GM12878 (cell line): Measurements from ENCODE around the gene SRBD1. TPM values are rescaled to one million over a fixed set of nuclear protein-coding genes. Genes with fewer than 3 reads are reported as not detected.
A peak's percentile ranks its signal among the peaks of the same experiment; 100 is the strongest.

Experiments used
- BRCA1 ChIP-seq: IDR thresholded peaks from 2 replicates; pipeline ENCODE4 v1.6.1; 2011; ENCODE audit warnings: low read depth, low read length, improper control_type of control experiment
- CEBPB ChIP-seq, 2 experiments: fragments of 150-350 bp in 1 of 2; IDR thresholded peaks; 2 replicates each; pipeline ENCODE4 v1.6.1; 2012 to 2014; ENCODE audit warnings: low read depth in 2 of 2, low read length in 2 of 2, borderline replicate concordance in 1 of 2, inconsistent platforms in 1 of 2
- CHD2 ChIP-seq: IDR thresholded peaks from 2 replicates; pipeline ENCODE4 v1.6.1; 2011; ENCODE audit warnings: low read depth, low read length, improper control_type of control experiment, borderline replicate concordance
- CHD4 ChIP-seq: fragments of 200-600 bp; sonication (generic); IDR thresholded peaks from 2 replicates; pipeline ENCODE4 v1.6.1; 2016; ENCODE audit warnings: mild to moderate bottlenecking
- CREM ChIP-seq: IDR thresholded peaks from 2 replicates; pipeline ENCODE4 v1.6.1; 2014; ENCODE audit warnings: antibody characterized with exemption, low read depth
- EP300 ChIP-seq, 2 experiments: fragments of 150-350 bp in 1 of 2; IDR thresholded peaks; 2 replicates each; pipeline ENCODE4 v1.6.1; 2011 to 2012; ENCODE audit warnings: low read depth in 2 of 2, low read length in 2 of 2, borderline replicate concordance in 1 of 2, improper control_type of control experiment in 1 of 2, inconsistent platforms in 1 of 2; ENCODE audit not compliant: control insufficient read depth in 1 of 2
- GABPA ChIP-seq: IDR thresholded peaks from 2 replicates; pipeline ENCODE4 v1.6.1; 2014; ENCODE audit warnings: antibody characterized with exemption, low read depth, mild to moderate bottlenecking, inconsistent platforms
- IRF4 ChIP-seq: IDR thresholded peaks from 2 replicates; pipeline ENCODE4 v1.6.1; 2011; ENCODE audit warnings: low read depth, low read length
- KDM1A ChIP-seq: fragments of 200-600 bp; sonication (generic); IDR thresholded peaks from 2 replicates; pipeline ENCODE4 v1.6.1; 2016; ENCODE audit warnings: borderline replicate concordance
- MEF2A ChIP-seq: IDR thresholded peaks from 2 replicates; pipeline ENCODE4 v1.6.1; 2011; ENCODE audit warnings: low read depth, mild to moderate bottlenecking, low read length, moderate library complexity; ENCODE audit not compliant: insufficient read depth
- NFXL1 ChIP-seq: fragments of 450-650 bp; IDR thresholded peaks from 2 replicates; pipeline ENCODE4 v1.6.1; 2017; ENCODE audit warnings: antibody characterized with exemption, mild to moderate bottlenecking, borderline replicate concordance
- NR2C2 ChIP-seq: IDR thresholded peaks from 2 replicates; pipeline ENCODE4 v1.6.1; 2011; ENCODE audit warnings: borderline replicate concordance, low read depth; ENCODE audit not compliant: control insufficient read depth, insufficient read length
- PML ChIP-seq: IDR thresholded peaks from 2 replicates; pipeline ENCODE4 v1.6.1; 2012; ENCODE audit warnings: low read length, inconsistent platforms
- RAD21 ChIP-seq: IDR thresholded peaks from 2 replicates; pipeline ENCODE4 v1.6.1; 2011; ENCODE audit warnings: mild to moderate bottlenecking, low read depth, low read length, moderate library complexity; ENCODE audit not compliant: insufficient read depth
- RFX5 ChIP-seq: IDR thresholded peaks from 2 replicates; pipeline ENCODE4 v1.6.1; 2011; ENCODE audit warnings: low read depth, low read length, improper control_type of control experiment
- SIN3A ChIP-seq: IDR thresholded peaks from 2 replicates; pipeline ENCODE4 v1.6.1; 2012; ENCODE audit warnings: low read depth, low read length, improper control_type of control experiment
- SREBF1 ChIP-seq: IDR thresholded peaks from 2 replicates; pipeline ENCODE4 v1.6.1; 2012; ENCODE audit warnings: mild to moderate bottlenecking, low read length
- SREBF2 ChIP-seq: IDR thresholded peaks from 2 replicates; pipeline ENCODE4 v1.6.1; 2012; ENCODE audit warnings: mild to moderate bottlenecking, low read length
- SRF ChIP-seq, 2 experiments: IDR thresholded peaks; 2 replicates each; pipeline ENCODE4 v1.6.1; 2011; ENCODE audit warnings: low read depth in 2 of 2, low read length in 2 of 2, mild to moderate bottlenecking in 1 of 2, moderate library complexity in 1 of 2
- STAT1 ChIP-seq: fragments of 450-650 bp; conservative IDR thresholded peaks from 2 replicates; pipeline ENCODE4 v1.6.1; 2014; ENCODE audit warnings: antibody characterized with exemption, mild to moderate bottlenecking
- YBX1 ChIP-seq: fragments of 450-650 bp; IDR thresholded peaks from 2 replicates; pipeline ENCODE4 v1.6.1; 2016; ENCODE audit warnings: antibody characterized with exemption
- ZNF217 ChIP-seq: fragments of 450-650 bp; IDR thresholded peaks from 2 replicates; pipeline ENCODE4 v1.6.1; 2017; ENCODE audit warnings: antibody characterized with exemption, mild to moderate bottlenecking
- ZNF622 ChIP-seq: fragments of 450-650 bp; IDR thresholded peaks from 2 replicates; pipeline ENCODE4 v1.6.1; 2017; ENCODE audit warnings: mild to moderate bottlenecking, inconsistent platforms
- polyA plus RNA-seq, 11 experiments: library from polyadenylated mRNA; depleted of rRNA in 4 of 11; unstranded in 6 of 11; stranded (reverse) in 5 of 11; fragments of >200 nt; fragmentation: Nextera tagmentation in 4 of 11; fragmentation: Illumina TruSeq in 1 of 11; extraction: Ambion mirVana in 4 of 11; extraction: Trizol in 1 of 11; gene quantifications; 1 replicate in 1 of 11; 2 replicates in 10 of 11; pipeline versions ENCODE4 v1.2.1 to v1.2.3, GENCODE V29; 2011 to 2016; ENCODE audit warnings: inconsistent platforms in 2 of 11, missing spikeins in 2 of 11, low read depth in 1 of 11
- total RNA-seq, 4 experiments: library from RNA; depleted of rRNA in 3 of 4; stranded (reverse); fragments of >200 nt in 3 of 4; fragmentation: Illumina TruSeq in 1 of 4; extraction: Trizol in 1 of 4; gene quantifications; 2 replicates each; pipeline versions ENCODE4 v1.2.1 to v1.2.3, GENCODE V29; 2013 to 2021
- TF ChIP-seq, protein P1 (sequence below): IDR thresholded peaks from 2 replicates; pipeline ENCODE4 v1.6.1; 2012; ENCODE audit warnings: mild to moderate bottlenecking, low read depth, low read length
- TF ChIP-seq, protein P2 (sequence below): fragments of 450-650 bp; formaldehyde crosslinking; IDR thresholded peaks from 2 replicates; pipeline ENCODE4 v1.5.0; 2022; ENCODE audit warnings: mild to moderate bottlenecking, missing genetic modification characterization
- TF ChIP-seq, protein P3 (sequence below): fragments of 450-650 bp; IDR thresholded peaks from 2 replicates; pipeline ENCODE4 v1.6.1; 2016; ENCODE audit warnings: mild to moderate bottlenecking

Gene SRBD1
- total and polyA plus RNA-seq, 10 of the 15 experiments (the other 5 are each of a cell fraction or from before 2014, with no cell fraction given): 9.7 to 33.1 (median 20.1) TPM

DNA sequence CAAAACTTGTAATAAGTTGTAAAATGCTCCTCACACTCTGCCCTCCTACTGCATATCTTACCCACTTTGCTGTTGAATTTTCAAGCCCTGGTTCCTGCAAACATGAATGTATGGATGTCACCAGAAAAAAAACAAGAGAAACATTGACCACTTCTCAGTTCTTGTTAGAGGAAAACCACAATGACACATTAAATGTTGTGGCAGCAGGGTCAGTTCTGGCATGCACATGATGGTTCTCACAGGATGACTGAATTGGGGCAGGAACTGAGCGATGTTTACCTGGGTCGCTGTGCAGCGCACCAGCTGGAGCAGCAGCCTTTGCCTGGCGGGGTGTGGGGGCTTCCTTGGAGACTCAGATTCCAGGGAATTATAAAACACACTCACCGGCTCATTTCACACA, 26.4 kb upstream of the SRBD1 start (continued):
- TF ChIP-seq MEF2A: no peak
- TF ChIP-seq, protein P1, sequence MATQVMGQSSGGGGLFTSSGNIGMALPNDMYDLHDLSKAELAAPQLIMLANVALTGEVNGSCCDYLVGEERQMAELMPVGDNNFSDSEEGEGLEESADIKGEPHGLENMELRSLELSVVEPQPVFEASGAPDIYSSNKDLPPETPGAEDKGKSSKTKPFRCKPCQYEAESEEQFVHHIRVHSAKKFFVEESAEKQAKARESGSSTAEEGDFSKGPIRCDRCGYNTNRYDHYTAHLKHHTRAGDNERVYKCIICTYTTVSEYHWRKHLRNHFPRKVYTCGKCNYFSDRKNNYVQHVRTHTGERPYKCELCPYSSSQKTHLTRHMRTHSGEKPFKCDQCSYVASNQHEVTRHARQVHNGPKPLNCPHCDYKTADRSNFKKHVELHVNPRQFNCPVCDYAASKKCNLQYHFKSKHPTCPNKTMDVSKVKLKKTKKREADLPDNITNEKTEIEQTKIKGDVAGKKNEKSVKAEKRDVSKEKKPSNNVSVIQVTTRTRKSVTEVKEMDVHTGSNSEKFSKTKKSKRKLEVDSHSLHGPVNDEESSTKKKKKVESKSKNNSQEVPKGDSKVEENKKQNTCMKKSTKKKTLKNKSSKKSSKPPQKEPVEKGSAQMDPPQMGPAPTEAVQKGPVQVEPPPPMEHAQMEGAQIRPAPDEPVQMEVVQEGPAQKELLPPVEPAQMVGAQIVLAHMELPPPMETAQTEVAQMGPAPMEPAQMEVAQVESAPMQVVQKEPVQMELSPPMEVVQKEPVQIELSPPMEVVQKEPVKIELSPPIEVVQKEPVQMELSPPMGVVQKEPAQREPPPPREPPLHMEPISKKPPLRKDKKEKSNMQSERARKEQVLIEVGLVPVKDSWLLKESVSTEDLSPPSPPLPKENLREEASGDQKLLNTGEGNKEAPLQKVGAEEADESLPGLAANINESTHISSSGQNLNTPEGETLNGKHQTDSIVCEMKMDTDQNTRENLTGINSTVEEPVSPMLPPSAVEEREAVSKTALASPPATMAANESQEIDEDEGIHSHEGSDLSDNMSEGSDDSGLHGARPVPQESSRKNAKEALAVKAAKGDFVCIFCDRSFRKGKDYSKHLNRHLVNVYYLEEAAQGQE: no peak
- TF ChIP-seq RAD21: no peak
- no peak for TF ChIP-seq ZNF622
- peak; percentile 38; the same call in 1 of the 2 replicates for TF ChIP-seq CREM
- TF ChIP-seq, protein P2, sequence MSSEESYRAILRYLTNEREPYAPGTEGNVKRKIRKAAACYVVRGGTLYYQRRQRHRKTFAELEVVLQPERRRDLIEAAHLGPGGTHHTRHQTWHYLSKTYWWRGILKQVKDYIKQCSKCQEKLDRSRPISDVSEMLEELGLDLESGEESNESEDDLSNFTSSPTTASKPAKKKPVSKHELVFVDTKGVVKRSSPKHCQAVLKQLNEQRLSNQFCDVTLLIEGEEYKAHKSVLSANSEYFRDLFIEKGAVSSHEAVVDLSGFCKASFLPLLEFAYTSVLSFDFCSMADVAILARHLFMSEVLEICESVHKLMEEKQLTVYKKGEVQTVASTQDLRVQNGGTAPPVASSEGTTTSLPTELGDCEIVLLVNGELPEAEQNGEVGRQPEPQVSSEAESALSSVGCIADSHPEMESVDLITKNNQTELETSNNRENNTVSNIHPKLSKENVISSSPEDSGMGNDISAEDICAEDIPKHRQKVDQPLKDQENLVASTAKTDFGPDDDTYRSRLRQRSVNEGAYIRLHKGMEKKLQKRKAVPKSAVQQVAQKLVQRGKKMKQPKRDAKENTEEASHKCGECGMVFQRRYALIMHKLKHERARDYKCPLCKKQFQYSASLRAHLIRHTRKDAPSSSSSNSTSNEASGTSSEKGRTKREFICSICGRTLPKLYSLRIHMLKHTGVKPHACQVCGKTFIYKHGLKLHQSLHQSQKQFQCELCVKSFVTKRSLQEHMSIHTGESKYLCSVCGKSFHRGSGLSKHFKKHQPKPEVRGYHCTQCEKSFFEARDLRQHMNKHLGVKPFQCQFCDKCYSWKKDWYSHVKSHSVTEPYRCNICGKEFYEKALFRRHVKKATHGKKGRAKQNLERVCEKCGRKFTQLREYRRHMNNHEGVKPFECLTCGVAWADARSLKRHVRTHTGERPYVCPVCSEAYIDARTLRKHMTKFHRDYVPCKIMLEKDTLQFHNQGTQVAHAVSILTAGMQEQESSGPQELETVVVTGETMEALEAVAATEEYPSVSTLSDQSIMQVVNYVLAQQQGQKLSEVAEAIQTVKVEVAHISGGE (CRISPR knock-in tag): no peak
- TF ChIP-seq SREBF2: no peak
- no peak for TF ChIP-seq CHD2
- peak; percentile 50 to 61; a peak in 3 of 4 replicates for TF ChIP-seq EP300 (IDR thresholded peaks at IDR 0.05; ENCODE audit: borderline replicate concordance in 1 of 2, control insufficient read depth in 1 of 2, low read depth in 2 of 2, low read length in 2 of 2)
- no peak for TF ChIP-seq ZNF217
- TF ChIP-seq BRCA1: no peak
- TF ChIP-seq CHD4: no peak
- TF ChIP-seq SREBF1: no peak
- no peak for TF ChIP-seq CEBPB (IDR thresholded peaks at IDR 0.05; ENCODE audit: borderline replicate concordance in 1 of 2, low read depth in 2 of 2, low read length in 2 of 2)
- TF ChIP-seq STAT1: no peak
- TF ChIP-seq NR2C2: no peak
- no peak for TF ChIP-seq RFX5
- no peak for TF ChIP-seq SRF (IDR thresholded peaks at IDR 0.05; ENCODE audit: low read depth in 2 of 2, low read length in 2 of 2)
- no peak for TF ChIP-seq YBX1
- TF ChIP-seq, protein P3, sequence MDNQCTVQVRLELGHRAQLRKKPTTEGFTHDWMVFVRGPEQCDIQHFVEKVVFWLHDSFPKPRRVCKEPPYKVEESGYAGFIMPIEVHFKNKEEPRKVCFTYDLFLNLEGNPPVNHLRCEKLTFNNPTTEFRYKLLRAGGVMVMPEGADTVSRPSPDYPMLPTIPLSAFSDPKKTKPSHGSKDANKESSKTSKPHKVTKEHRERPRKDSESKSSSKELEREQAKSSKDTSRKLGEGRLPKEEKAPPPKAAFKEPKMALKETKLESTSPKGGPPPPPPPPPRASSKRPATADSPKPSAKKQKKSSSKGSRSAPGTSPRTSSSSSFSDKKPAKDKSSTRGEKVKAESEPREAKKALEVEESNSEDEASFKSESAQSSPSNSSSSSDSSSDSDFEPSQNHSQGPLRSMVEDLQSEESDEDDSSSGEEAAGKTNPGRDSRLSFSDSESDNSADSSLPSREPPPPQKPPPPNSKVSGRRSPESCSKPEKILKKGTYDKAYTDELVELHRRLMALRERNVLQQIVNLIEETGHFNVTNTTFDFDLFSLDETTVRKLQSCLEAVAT: no peak
- 0 out of 2 replicates have a peak, but pooled peaks have one; percentile 56 for TF ChIP-seq IRF4
- no peak for TF ChIP-seq KDM1A
- TF ChIP-seq NFXL1: no peak
- no peak for TF ChIP-seq PML
- no peak for TF ChIP-seq GABPA
- no peak for TF ChIP-seq SIN3A
